HCT116 (cell line): ENCODE data around the gene TNRC18. TPM values are rescaled to one million over a fixed set of nuclear protein-coding genes. Genes with fewer than 3 reads are reported as not detected.

ENCODE experiments used
- ATAC-seq: fragments of 200-7000 bp; cut with Tn5 transposase; 2 replicates; pipeline ENCODE4 v1.9.1; 2020; ENCODE audit warnings: mild to moderate bottlenecking, moderate library complexity
- BruUV-seq: library from RNA; stranded (reverse); fragments of 400-500 nt; replicated peaks from 2 replicates; lab custom pipeline; 2021; lab: Mats Ljungman, UMichigan
- CTCF ChIA-PET: fragments of 300-600 bp; sonication (Branson Sonifier 250); formaldehyde crosslinking; loops from one replicate; lab custom pipeline; 2021; ENCODE audit warnings: antibody characterized with exemption; lab: Charles Lee
- POLR2A ChIA-PET: fragments of 300-600, 350-600 bp; sonication (Branson Sonifier 250); formaldehyde crosslinking; loops from one replicate; lab custom pipeline; 2021; ENCODE audit warnings: antibody characterized with exemption; lab: Charles Lee
- RAD21 ChIA-PET, 2 experiments: fragments of 300-600 bp; sonication (Branson Sonifier 250); formaldehyde crosslinking; loops; one replicate each; lab custom pipeline; 2023; ENCODE audit warnings: low total read pairs in 2 of 2; ENCODE audit not compliant: uncharacterized antibody in 2 of 2, unreplicated experiment in 2 of 2, low non-redundant PET in 1 of 2; lab: Charles Lee
- DNase-seq: peaks from one replicate; pipeline ENCODE4 v3.0.0-alpha.2; 2010; ENCODE audit warnings: low read depth, low spot score
- H2AFZ ChIP-seq: fragments of 200-600 bp; shearing (Covaris generic), sonication (generic); 2 replicates; pipeline ENCODE4 v1.6.1; 2017; ENCODE audit warnings: low read depth, mixed run types, mixed read lengths, antibody characterized with exemption, low read length; ENCODE audit not compliant: poor library complexity, severe bottlenecking
- H3K27ac ChIP-seq: 2 replicates; pipeline ENCODE4 v1.5.1; 2012; ENCODE audit warnings: low read depth, low read length
- H3K27me3 ChIP-seq: fragments of 200-600 bp; sonication (generic); 2 replicates; pipeline ENCODE4 v1.6.1; 2016; ENCODE audit warnings: mixed run types, low read length, mixed read lengths; ENCODE audit not compliant: insufficient read depth
- H3K36me3 ChIP-seq, 2 experiments: fragments of 200-500 bp in 1 of 2; fragments of 200-600 bp in 1 of 2; sonication (Bioruptor generic) in 1 of 2; sonication (generic) in 1 of 2; 2 replicates each; pipeline versions ENCODE4 v1.5.1 to v1.6.1; 2014 to 2016; ENCODE audit warnings: low read length in 2 of 2, inconsistent platforms in 1 of 2, mixed read lengths in 1 of 2, mixed run types in 1 of 2; ENCODE audit not compliant: insufficient read depth in 2 of 2, control insufficient read depth in 1 of 2
- H3K4me1 ChIP-seq, 2 experiments: fragments of 200-600 bp in 1 of 2; sonication (generic) in 1 of 2; 2 replicates each; pipeline versions ENCODE4 v1.5.1 to v1.6.1; 2012 to 2017; ENCODE audit warnings: low read length in 2 of 2, inconsistent platforms in 1 of 2, mild to moderate bottlenecking in 1 of 2, mixed read lengths in 1 of 2, mixed run types in 1 of 2, moderate library complexity in 1 of 2; ENCODE audit not compliant: insufficient read depth in 2 of 2, control insufficient read depth in 1 of 2
- H3K4me2 ChIP-seq: fragments of 200-600 bp; sonication (generic); 2 replicates; pipeline ENCODE4 v1.6.1; 2017; ENCODE audit warnings: mixed run types, low read length, mixed read lengths
- H3K4me3 ChIP-seq, 2 experiments: fragments of 200-600 bp in 1 of 2; sonication (generic) in 1 of 2; replicated peaks in 1 of 2; 2 replicates each; pipeline ENCODE4 v1.5.1; 2011 to 2016; ENCODE audit warnings: low read length in 2 of 2, control low read depth in 1 of 2, low read depth in 1 of 2, mild to moderate bottlenecking in 1 of 2, mixed read lengths in 1 of 2, mixed run types in 1 of 2
- H3K79me2 ChIP-seq: fragments of 200-600 bp; sonication (generic); 2 replicates; pipeline ENCODE4 v1.6.1; 2017; ENCODE audit warnings: mild to moderate bottlenecking, mixed run types, low read length, moderate library complexity, mixed read lengths; ENCODE audit not compliant: insufficient read depth
- H3K9ac ChIP-seq: fragments of 200-600 bp; sonication (generic); 2 replicates; pipeline ENCODE4 v1.6.1; 2016; ENCODE audit warnings: low read length, mixed read lengths
- H3K9me2 ChIP-seq: fragments of 200-600 bp; sonication (generic), shearing (Covaris generic); 2 replicates; pipeline ENCODE4 v1.6.1; 2017; ENCODE audit warnings: mixed run types, mild to moderate bottlenecking, moderate library complexity; ENCODE audit not compliant: insufficient read depth
- H3K9me3 ChIP-seq, 2 experiments: fragments of 200-500 bp in 1 of 2; fragments of 200-600 bp in 1 of 2; sonication (Bioruptor generic) in 1 of 2; sonication (generic) in 1 of 2; 2 replicates each; pipeline ENCODE4 v1.6.1; 2014 to 2017; ENCODE audit warnings: low read length in 2 of 2, mixed read lengths in 2 of 2, inconsistent platforms in 1 of 2, low read depth in 1 of 2, mild to moderate bottlenecking in 1 of 2, mixed run types in 1 of 2, moderate library complexity in 1 of 2; ENCODE audit not compliant: control insufficient read depth in 1 of 2, insufficient read depth in 1 of 2
- H4K20me1 ChIP-seq: fragments of 200-600 bp; sonication (generic), shearing (Covaris generic); 2 replicates; pipeline ENCODE4 v1.6.1; 2017; ENCODE audit warnings: mixed run types, mild to moderate bottlenecking, moderate library complexity; ENCODE audit not compliant: insufficient read depth
- ATF3 ChIP-seq: IDR thresholded peaks from 2 replicates; pipeline ENCODE4 v1.6.1; 2012
- CEBPB ChIP-seq: IDR thresholded peaks from 2 replicates; pipeline ENCODE4 v1.6.1; 2012; ENCODE audit warnings: low read depth
- CTCF ChIP-seq, 3 experiments: fragments of 200-600 bp in 1 of 3; sonication (generic) in 1 of 3; IDR thresholded peaks in 2 of 3; conservative IDR thresholded peaks in 1 of 3; 2 replicates each; pipeline ENCODE4 v1.5.1; 2012 to 2017; ENCODE audit warnings: low read depth in 2 of 3, low read length in 2 of 3, antibody characterized with exemption in 1 of 3, borderline replicate concordance in 1 of 3, control low read depth in 1 of 3, mild to moderate bottlenecking in 1 of 3, mixed read lengths in 1 of 3, mixed run types in 1 of 3, moderate library complexity in 1 of 3; ENCODE audit not compliant: insufficient read depth in 1 of 3
- EGR1 ChIP-seq: IDR thresholded peaks from 2 replicates; pipeline ENCODE4 v1.6.1; 2012; ENCODE audit warnings: low read depth
- ELF1 ChIP-seq: IDR thresholded peaks from 2 replicates; pipeline ENCODE4 v1.6.1; 2012; ENCODE audit warnings: low read depth, borderline replicate concordance
- FOSL1 ChIP-seq: IDR thresholded peaks from 2 replicates; pipeline ENCODE4 v1.6.1; 2012; ENCODE audit warnings: low read depth
- JUND ChIP-seq: IDR thresholded peaks from 2 replicates; pipeline ENCODE4 v1.6.1; 2012
- MAX ChIP-seq: IDR thresholded peaks from 2 replicates; pipeline ENCODE4 v1.6.1; 2012
- POLR2A ChIP-seq: IDR thresholded peaks from 2 replicates; pipeline ENCODE4 v1.7.0; 2011; ENCODE audit warnings: borderline replicate concordance; ENCODE audit not compliant: insufficient read depth, insufficient read length; ENCODE audit errors: extremely low read depth
- RAD21 ChIP-seq: IDR thresholded peaks from 2 replicates; pipeline ENCODE4 v1.6.1; 2012; ENCODE audit warnings: low read depth, mild to moderate bottlenecking
- SIN3A ChIP-seq: IDR thresholded peaks from 2 replicates; pipeline ENCODE4 v1.6.1; 2012; ENCODE audit warnings: low read depth
- TCF7L2 ChIP-seq: IDR thresholded peaks from 2 replicates; pipeline ENCODE4 v1.7.0; 2011; ENCODE audit warnings: borderline replicate concordance, inconsistent platforms; ENCODE audit not compliant: insufficient read depth, insufficient read length; ENCODE audit errors: extremely low read depth
- YY1 ChIP-seq: IDR thresholded peaks from 2 replicates; pipeline ENCODE4 v1.6.1; 2011; ENCODE audit warnings: low read length, low read depth, moderate library complexity, mild to moderate bottlenecking; ENCODE audit not compliant: insufficient replicate concordance; ENCODE audit errors: extremely low read depth
- ZBTB33 ChIP-seq: IDR thresholded peaks from 2 replicates; pipeline ENCODE4 v1.6.1; 2011; ENCODE audit warnings: mild to moderate bottlenecking, low read length, moderate library complexity; ENCODE audit not compliant: insufficient replicate concordance; ENCODE audit errors: extremely low read depth
- ZFX ChIP-seq: fragments of 450-650 bp; IDR thresholded peaks from 2 replicates; pipeline ENCODE4 v1.6.1; 2017
- ZNF274 ChIP-seq: fragments of 200-500 bp; sonication (Bioruptor generic); IDR thresholded peaks from 2 replicates; pipeline ENCODE4 v1.6.1; 2014; ENCODE audit warnings: mild to moderate bottlenecking, low read depth, low read length, inconsistent platforms
- intact Hi-C: fragments of 100-400 bp; cut with micrococcal nuclease; formaldehyde crosslinking; loops from 2 replicates; pipeline ENCODE4 v1.10.0; 2022
- total RNA-seq: library from RNA; stranded (reverse); gene quantifications from one replicate; pipeline ENCODE4 v1.2.1, GENCODE V29; 2021; ENCODE audit not compliant: unreplicated experiment

The TNRC18 gene
- total RNA-seq, 1 experiment from 2014 or later, result 101 TPM

- intact Hi-C loops, result no loop called here
- no peak overlapping the region for H3K9ac ChIP-seq
- no peaks in the 10 kb centered on the region for H3K27me3 ChIP-seq
- H4K20me1 ChIP-seq, result no peaks in the 10 kb centered on the region
- H3K9me3 ChIP-seq, result no peaks in the 10 kb centered on the region
- ChIA-PET RAD21 (no interaction called here), POLR2A (no interaction called here), CTCF (no interaction called here)
- BruUV-seq, result no TSS peak
- no peaks in the 10 kb centered on the region for H3K9me2 ChIP-seq
- H3K27ac ChIP-seq, result no peak overlapping the region
- ATAC-seq (no peak), DNase-seq (no peak)
- no peak for TF ChIP-seq ELF1
- no peak for TF ChIP-seq TCF7L2
- H3K4me2 ChIP-seq, result no peak overlapping the region
- H3K36me3 ChIP-seq, result peaks cover 16 to 20% of the 10 kb centered on the region in 2 experiments; a peak in 3 of 4 replicates
- H3K4me1 ChIP-seq, result no peaks in the 10 kb centered on the region
- H3K4me3 ChIP-seq, result no peak overlapping the region
- no peaks in the 10 kb centered on the region for H3K79me2 ChIP-seq
- H2AFZ ChIP-seq, result no peak overlapping the region
Measured at GRCh38 chr7:5345671-5346070, 78.0 kb downstream of the TNRC18 start.

- Histone ChIP-seq H3K27me3 (no peaks in the 10 kb centered on the region), H3K4me2 (no peak overlapping the region), H3K36me3 (peaks cover 17 to 20% of the 10 kb centered on the region in 2 experiments; a peak in 3 of 4 replicates), H3K9ac (no peak overlapping the region), H2AFZ (no peak overlapping the region), H3K27ac (no peak overlapping the region), H4K20me1 (no peaks in the 10 kb centered on the region), H3K9me2 (no peaks in the 10 kb centered on the region), H3K79me2 (no peaks in the 10 kb centered on the region), H3K9me3 (no peaks in the 10 kb centered on the region)
- CTCF ChIA-PET, result no interaction called here
- BruUV-seq, result no TSS peak
- TF ChIP-seq EGR1 (no peak), JUND (no peak), ZFX (no peak), SIN3A (no peak), CTCF (IDR thresholded peaks at IDR 0.05 in 2 of 3, conservative IDR thresholded peaks at IDR 0.05 in 1 of 3; ENCODE audit: borderline replicate concordance in 1 of 3, insufficient read depth in 1 of 3, low read depth in 2 of 3, low read length in 2 of 3) (no peak), TCF7L2 (no peak), ZBTB33 (no peak), ZNF274 (no peak), FOSL1 (no peak), POLR2A (no peak), YY1 (no peak), RAD21 (no peak), MAX (no peak), ATF3 (no peak), CEBPB (no peak)
- TF ChIP-seq, all 23 proteins: peak for 0
- intact Hi-C loops, result no loop called here
- Histone ChIP-seq H3K4me1 (no peaks in the 10 kb centered on the region), H3K4me3 (no peak overlapping the region)
- RAD21 ChIA-PET, result no interaction called here
- ATAC-seq, result no peak
- POLR2A ChIA-PET, result no interaction called here
- DNase-seq, result no peak
Measured at GRCh38 chr7:5345171-5345570, 78.5 kb downstream of the TNRC18 start.
